HL-60 (cell line): Measurements from ENCODE around the gene SLC16A9.

ENCODE experiments used
- CTCF ChIP-seq: IDR thresholded peaks from one replicate; pipeline ENCODE4 v1.5.1; 2011; ENCODE audit warnings: low read length, control low read depth, inconsistent platforms; ENCODE audit not compliant: insufficient read depth
- GABPA ChIP-seq: IDR thresholded peaks from 2 replicates; pipeline ENCODE4 v1.6.1; 2012; ENCODE audit warnings: low read depth
- POLR2AphosphoS5 ChIP-seq: IDR thresholded peaks from 2 replicates; pipeline ENCODE4 v1.6.1; 2012; ENCODE audit warnings: low read depth
- REST ChIP-seq: IDR thresholded peaks from 2 replicates; pipeline ENCODE4 v1.6.1; 2012; ENCODE audit warnings: low read depth; ENCODE audit not compliant: insufficient replicate concordance
- SPI1 ChIP-seq: IDR thresholded peaks from 2 replicates; pipeline ENCODE4 v1.6.1; 2012; ENCODE audit warnings: low read depth, mild to moderate bottlenecking, borderline replicate concordance

- TF ChIP-seq CTCF: no peak
- TF ChIP-seq SPI1: no peak
- no peak for TF ChIP-seq POLR2AphosphoS5
- no peak for TF ChIP-seq REST
- no peak for TF ChIP-seq GABPA
These were observed 3.7 kb downstream of the SLC16A9 start for GRCh38 chr10:59705931-59706330.
